WERI-Rb-1 (cell line): ENCODE data around the gene AOX1.
"Not testable (repeated sequence)": the region's sequence is repeated elsewhere in the genome, so short reads cannot be mapped to it uniquely, and the experiment has no call there.

Experiments
- DNase-seq: peaks from one replicate; pipeline ENCODE4 v3.0.0-alpha.2; 2020
- H3K27ac ChIP-seq: fragments of 250-450 bp; sonication (Bioruptor Pico); 2 replicates; pipeline ENCODE4 v1.5.1; 2020; ENCODE audit warnings: mild to moderate bottlenecking, moderate library complexity
- H3K27me3 ChIP-seq: fragments of 250-450 bp; sonication (Bioruptor Pico); 2 replicates; pipeline ENCODE4 v1.5.1; 2021; ENCODE audit warnings: mild to moderate bottlenecking, low read depth, moderate library complexity; ENCODE audit not compliant: insufficient read depth, severe bottlenecking
- H3K36me3 ChIP-seq: fragments of 250-450 bp; sonication (Bioruptor Pico); 2 replicates; pipeline ENCODE4 v1.5.1; 2020; ENCODE audit warnings: mild to moderate bottlenecking, moderate library complexity
- H3K4me3 ChIP-seq: 2 replicates; pipeline ENCODE4 v1.5.1; 2011; ENCODE audit warnings: low read depth, mild to moderate bottlenecking, control low read depth, low read length
- H3K9me3 ChIP-seq: fragments of 250-450 bp; sonication (Bioruptor Pico); 2 replicates; pipeline ENCODE4 v1.5.1; 2021; ENCODE audit warnings: mild to moderate bottlenecking, moderate library complexity; ENCODE audit not compliant: severe bottlenecking
- TF ChIP-seq, protein P1 (sequence below): IDR thresholded peaks from 2 replicates; pipeline ENCODE4 v1.5.1; 2011; ENCODE audit warnings: low read depth, mild to moderate bottlenecking, control low read depth, inconsistent platforms, low read length

AOX1 gene

GRCh38 chr2:200637901-200638300, 52.1 kb downstream of the AOX1 start:
- Histone ChIP-seq H3K27me3 (no peaks in the 10 kb centered on the region), H3K27ac (no peak overlapping the region), H3K9me3 (no peaks in the 10 kb centered on the region), H3K4me3 (no peak overlapping the region), H3K36me3 (no peaks in the 10 kb centered on the region)
- TF ChIP-seq, protein P1, sequence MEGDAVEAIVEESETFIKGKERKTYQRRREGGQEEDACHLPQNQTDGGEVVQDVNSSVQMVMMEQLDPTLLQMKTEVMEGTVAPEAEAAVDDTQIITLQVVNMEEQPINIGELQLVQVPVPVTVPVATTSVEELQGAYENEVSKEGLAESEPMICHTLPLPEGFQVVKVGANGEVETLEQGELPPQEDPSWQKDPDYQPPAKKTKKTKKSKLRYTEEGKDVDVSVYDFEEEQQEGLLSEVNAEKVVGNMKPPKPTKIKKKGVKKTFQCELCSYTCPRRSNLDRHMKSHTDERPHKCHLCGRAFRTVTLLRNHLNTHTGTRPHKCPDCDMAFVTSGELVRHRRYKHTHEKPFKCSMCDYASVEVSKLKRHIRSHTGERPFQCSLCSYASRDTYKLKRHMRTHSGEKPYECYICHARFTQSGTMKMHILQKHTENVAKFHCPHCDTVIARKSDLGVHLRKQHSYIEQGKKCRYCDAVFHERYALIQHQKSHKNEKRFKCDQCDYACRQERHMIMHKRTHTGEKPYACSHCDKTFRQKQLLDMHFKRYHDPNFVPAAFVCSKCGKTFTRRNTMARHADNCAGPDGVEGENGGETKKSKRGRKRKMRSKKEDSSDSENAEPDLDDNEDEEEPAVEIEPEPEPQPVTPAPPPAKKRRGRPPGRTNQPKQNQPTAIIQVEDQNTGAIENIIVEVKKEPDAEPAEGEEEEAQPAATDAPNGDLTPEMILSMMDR: no peak
- DNase-seq: no peak

GRCh38 chr2:200640176-200640575, 54.4 kb downstream of the AOX1 start:
- H3K27me3 ChIP-seq: no peaks in the 10 kb centered on the region
- TF ChIP-seq, protein P1: no peak
- no peak overlapping the region for H3K4me3 ChIP-seq
- H3K36me3 ChIP-seq: no peaks in the 10 kb centered on the region
- DNase-seq: no peak
- H3K9me3 ChIP-seq: no peaks in the 10 kb centered on the region
- no peak overlapping the region for H3K27ac ChIP-seq

GRCh38 chr2:200640901-200641300, 55.1 kb downstream of the AOX1 start:
- TF ChIP-seq, protein P1: no peak
- H3K4me3 ChIP-seq: no peak overlapping the region
- no peaks in the 10 kb centered on the region for H3K9me3 ChIP-seq
- no peaks in the 10 kb centered on the region for H3K27me3 ChIP-seq
- no peak for DNase-seq
- no peaks in the 10 kb centered on the region for H3K36me3 ChIP-seq
- no peak overlapping the region for H3K27ac ChIP-seq

- not testable (repeated sequence) for H3K4me3 ChIP-seq
These were observed 62.9 kb downstream of the AOX1 start for GRCh38 chr2:200648518-200649281.

DNA sequence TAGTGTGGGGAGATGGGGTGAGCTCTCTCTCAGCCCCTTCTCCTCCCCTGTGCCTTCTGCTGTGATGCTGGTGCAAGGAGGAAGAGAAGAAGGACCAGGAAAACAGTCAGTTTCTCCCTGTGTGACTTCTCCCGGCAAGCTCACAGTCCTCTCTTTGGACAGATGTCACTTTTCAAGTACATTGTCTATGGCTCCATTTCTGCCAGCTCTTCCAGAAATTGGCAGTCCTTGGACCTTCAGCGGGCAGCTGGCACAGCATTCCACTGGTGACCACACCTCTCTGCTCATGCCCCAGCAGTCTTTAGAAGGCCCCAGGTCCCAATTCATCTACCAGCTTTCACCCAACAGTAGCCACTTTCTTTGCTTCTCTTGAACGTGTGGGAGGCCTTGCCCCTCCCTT, 63.9 kb downstream of the AOX1 start:
- no peaks in the 10 kb centered on the region for H3K27me3 ChIP-seq
- DNase-seq: no peak
- TF ChIP-seq, protein P1: no peak
- no peak overlapping the region for H3K4me3 ChIP-seq
- H3K9me3 ChIP-seq: no peaks in the 10 kb centered on the region
- no peaks in the 10 kb centered on the region for H3K36me3 ChIP-seq
- H3K27ac ChIP-seq: no peak overlapping the region

More at GRCh38 chr2:200648518-200649281, 62.9 kb downstream of the AOX1 start:
- peak; percentile 66 for DNase-seq
- H3K36me3 ChIP-seq, H3K9me3 ChIP-seq, H3K27ac ChIP-seq, H3K27me3 ChIP-seq: not testable (repeated sequence)

DNA sequence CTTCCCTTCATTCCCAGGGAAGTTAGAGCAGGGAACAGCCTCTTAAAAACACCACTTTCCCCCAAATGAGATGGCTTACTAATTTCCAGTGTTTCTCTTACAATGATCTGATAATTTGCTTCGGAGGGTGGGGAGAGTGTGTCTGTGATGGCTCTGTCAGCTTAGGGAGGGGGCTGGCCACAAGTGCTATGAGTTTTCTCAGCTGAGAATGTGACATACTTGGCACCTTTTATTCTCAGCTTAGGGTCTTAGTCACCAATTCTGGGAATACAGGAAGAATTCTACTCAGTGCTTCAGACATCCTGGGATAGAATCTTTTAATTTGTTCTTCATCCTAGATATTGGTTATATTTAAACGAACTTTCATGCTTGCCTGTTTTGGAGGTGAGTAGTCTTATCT, 64.4 kb downstream of the AOX1 start:
- H3K27ac ChIP-seq: no peak overlapping the region
- no peaks in the 10 kb centered on the region for H3K36me3 ChIP-seq
- H3K4me3 ChIP-seq: no peak overlapping the region
- TF ChIP-seq, protein P1: no peak
- no peaks in the 10 kb centered on the region for H3K9me3 ChIP-seq
- H3K27me3 ChIP-seq: no peaks in the 10 kb centered on the region
- DNase-seq: no peak
